ENCODE measurements around the gene VAV3. TPM values are rescaled to one million over a fixed set of nuclear protein-coding genes. Genes with fewer than 3 reads are reported as not detected.

Gene VAV3
- polyA plus RNA-seq, 3 donors: 5.4 to 9.2 (median 9.0) TPM

DNA sequence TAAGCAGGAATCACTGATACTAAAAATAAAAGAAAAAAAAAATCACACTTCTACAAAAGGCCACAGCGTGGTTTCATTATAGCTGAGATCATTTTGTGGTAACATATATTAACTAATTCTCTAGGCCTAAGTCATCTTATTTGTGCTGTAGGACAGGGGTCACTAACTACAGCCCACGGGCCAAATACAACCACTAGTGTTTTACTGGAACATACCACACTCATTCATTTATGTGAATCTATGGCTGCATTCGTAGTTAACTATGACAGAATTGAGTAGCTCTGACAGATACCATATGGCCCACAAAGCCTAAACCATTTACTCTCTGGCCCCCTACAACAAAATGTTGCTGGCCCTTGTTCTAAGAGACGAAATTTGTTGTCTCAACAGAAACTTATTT lies 224.4 kb downstream of the VAV3 start:
- no peak overlapping the region for H2AFZ ChIP-seq (ENCODE audit: insufficient read depth, low read depth, low read length, poor library complexity, severe bottlenecking)
- H3K27me3 Mint-ChIP-seq (ENCODE audit: low read depth in 3 of 3): no peaks in the 10 kb centered on the region
- TF ChIP-seq, protein P1, sequence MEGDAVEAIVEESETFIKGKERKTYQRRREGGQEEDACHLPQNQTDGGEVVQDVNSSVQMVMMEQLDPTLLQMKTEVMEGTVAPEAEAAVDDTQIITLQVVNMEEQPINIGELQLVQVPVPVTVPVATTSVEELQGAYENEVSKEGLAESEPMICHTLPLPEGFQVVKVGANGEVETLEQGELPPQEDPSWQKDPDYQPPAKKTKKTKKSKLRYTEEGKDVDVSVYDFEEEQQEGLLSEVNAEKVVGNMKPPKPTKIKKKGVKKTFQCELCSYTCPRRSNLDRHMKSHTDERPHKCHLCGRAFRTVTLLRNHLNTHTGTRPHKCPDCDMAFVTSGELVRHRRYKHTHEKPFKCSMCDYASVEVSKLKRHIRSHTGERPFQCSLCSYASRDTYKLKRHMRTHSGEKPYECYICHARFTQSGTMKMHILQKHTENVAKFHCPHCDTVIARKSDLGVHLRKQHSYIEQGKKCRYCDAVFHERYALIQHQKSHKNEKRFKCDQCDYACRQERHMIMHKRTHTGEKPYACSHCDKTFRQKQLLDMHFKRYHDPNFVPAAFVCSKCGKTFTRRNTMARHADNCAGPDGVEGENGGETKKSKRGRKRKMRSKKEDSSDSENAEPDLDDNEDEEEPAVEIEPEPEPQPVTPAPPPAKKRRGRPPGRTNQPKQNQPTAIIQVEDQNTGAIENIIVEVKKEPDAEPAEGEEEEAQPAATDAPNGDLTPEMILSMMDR (IDR thresholded peaks at IDR 0.05): no peak
- DNase-seq: no peak
- no peak overlapping the region for H3K9ac ChIP-seq (ENCODE audit: insufficient read depth, low read length, poor library complexity, severe bottlenecking)
- peaks cover 42 to 44% of the 10 kb centered on the region in 2 donors for H3K36me3 Mint-ChIP-seq
- no peak overlapping the region for H3K4me2 ChIP-seq (replicated peaks; ENCODE audit: extremely low read depth, low read length, poor library complexity, severe bottlenecking)
- peaks cover 29% of the 10 kb centered on the region for H3K4me1 Mint-ChIP-seq
- peaks cover 14 to 15% of the 10 kb centered on the region in 2 donors for H3K4me1 ChIP-seq (ENCODE audit: control insufficient read depth in 1 of 2, insufficient read depth in 2 of 2, low read length in 2 of 2)
- H3K27ac Mint-ChIP-seq: no peak overlapping the region
- WGBS (ENCODE audit: insufficient coverage): 92% methylated on average over 2 of the region's 4 CpGs
- intact Hi-C loops (cut with micrococcal nuclease): no loop called here
- H3K79me2 ChIP-seq (ENCODE audit: insufficient read depth, low read length): no peaks in the 10 kb centered on the region
- H4K20me1 ChIP-seq (ENCODE audit: insufficient read depth, low read length): no peaks in the 10 kb centered on the region
- no peaks in the 10 kb centered on the region for H3K9me3 ChIP-seq (replicated peaks in 1 of 2; ENCODE audit: control insufficient read depth in 1 of 2, insufficient read depth in 1 of 2, low read length in 2 of 2)
- peaks cover 0 to 4% (median 3%) of the 10 kb centered on the region in 7 donors for H3K9me3 Mint-ChIP-seq
- H3K4me3 ChIP-seq (replicated peaks in 1 of 3; ENCODE audit: low read depth in 2 of 3, low read length in 3 of 3): no peak overlapping the region
- H3K4me3 Mint-ChIP-seq: no peak overlapping the region
- H3K27me3 ChIP-seq (ENCODE audit: control insufficient read depth in 2 of 2, insufficient read depth in 2 of 2, low read length in 2 of 2): no peaks in the 10 kb centered on the region
- peaks cover 3 to 27% of the 10 kb centered on the region in 2 donors for H3K36me3 ChIP-seq (replicated peaks in 1 of 2; ENCODE audit: control insufficient read depth in 1 of 2, insufficient read depth in 2 of 2, low read length in 2 of 2)
- H3K27ac ChIP-seq (ENCODE audit: low read depth in 1 of 2, low read length in 2 of 2): no peak overlapping the region

DNA sequence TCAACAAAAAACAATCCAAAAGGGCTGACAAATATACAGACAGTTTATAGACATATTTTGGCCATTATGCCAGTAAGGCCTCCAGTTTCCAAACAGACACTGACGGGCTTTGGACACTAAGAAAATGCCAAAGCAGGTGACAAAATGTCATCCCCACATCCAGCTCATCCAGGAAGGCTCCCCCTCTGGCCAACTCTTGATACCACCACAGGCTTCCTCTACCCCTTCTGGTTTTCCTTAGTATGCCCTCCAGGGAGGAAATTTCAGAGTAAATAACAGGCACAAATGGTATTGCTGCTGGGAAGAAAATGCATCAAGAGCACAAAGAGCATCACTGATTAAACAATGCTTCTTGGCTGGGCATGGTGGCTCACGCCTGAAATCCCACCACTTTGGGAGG lies 225.3 kb downstream of the VAV3 start:
- Mint-ChIP-seq H3K9me3 (peaks cover 0 to 13% (median 3%) of the 10 kb centered on the region in 7 donors), H3K27ac (peak overlapping the region in 5 of 7 donors; percentile 25 to 88 (median 65)), H3K4me1 (peaks cover 29% of the 10 kb centered on the region), H3K4me3 (no peak overlapping the region), H3K27me3 (ENCODE audit: low read depth in 3 of 3) (no peaks in the 10 kb centered on the region), H3K36me3 (peaks cover 48 to 49% of the 10 kb centered on the region in 2 donors)
- no peaks in the 10 kb centered on the region for H3K79me2 ChIP-seq (ENCODE audit: insufficient read depth, low read length)
- 100% methylated on average over 2 of the region's 2 CpGs for WGBS (ENCODE audit: insufficient coverage)
- H3K27me3 ChIP-seq (ENCODE audit: control insufficient read depth in 2 of 2, insufficient read depth in 2 of 2, low read length in 2 of 2): no peaks in the 10 kb centered on the region
- intact Hi-C loops (cut with micrococcal nuclease): no loop called here
- H3K9me3 ChIP-seq (replicated peaks in 1 of 2; ENCODE audit: control insufficient read depth in 1 of 2, insufficient read depth in 1 of 2, low read length in 2 of 2): no peaks in the 10 kb centered on the region
- peak overlapping the region; percentile 16 to 65 for H3K27ac ChIP-seq (ENCODE audit: low read depth in 1 of 2, low read length in 2 of 2)
- H3K36me3 ChIP-seq (replicated peaks in 1 of 2; ENCODE audit: control insufficient read depth in 1 of 2, insufficient read depth in 2 of 2, low read length in 2 of 2): peaks cover 0 to 23% of the 10 kb centered on the region in 2 donors
- no peak overlapping the region for H3K4me3 ChIP-seq (replicated peaks in 1 of 3; ENCODE audit: low read depth in 2 of 3, low read length in 3 of 3)
- DNase-seq: no peak
- no peak overlapping the region for H2AFZ ChIP-seq (ENCODE audit: insufficient read depth, low read depth, low read length, poor library complexity, severe bottlenecking)
- no peak overlapping the region for H3K4me2 ChIP-seq (replicated peaks; ENCODE audit: extremely low read depth, low read length, poor library complexity, severe bottlenecking)
- peaks cover 14 to 15% of the 10 kb centered on the region in 2 donors for H3K4me1 ChIP-seq (ENCODE audit: control insufficient read depth in 1 of 2, insufficient read depth in 2 of 2, low read length in 2 of 2)
- H3K9ac ChIP-seq (ENCODE audit: insufficient read depth, low read length, poor library complexity, severe bottlenecking): no peak overlapping the region
- no peaks in the 10 kb centered on the region for H4K20me1 ChIP-seq (ENCODE audit: insufficient read depth, low read length)
- TF ChIP-seq, protein P1 (IDR thresholded peaks at IDR 0.05): no peak

Data from CD14-positive monocyte (primary cell).